HEK293 (cell line): ENCODE data around the gene TSPO.

ENCODE experiments used
- CTCF ChIA-PET: fragments of 350-600 bp; formaldehyde crosslinking; extraction: SDS; loops from one replicate; lab custom pipeline; 2021; ENCODE audit warnings: antibody characterized with exemption; lab: Yijun Ruan, JAX
- POLR2A ChIA-PET: fragments of 300-600 bp; formaldehyde crosslinking; extraction: SDS; loops from one replicate; lab custom pipeline; 2020; ENCODE audit warnings: antibody characterized with exemption, inconsistent platforms; lab: Yijun Ruan, JAX
- H3K27ac ChIP-seq: fragments of 200-500 bp; sonication (Bioruptor generic); 2 replicates; pipeline ENCODE4 v1.5.1; 2014; ENCODE audit warnings: low read depth, low read length, control low read depth, inconsistent platforms; ENCODE audit errors: extremely low read depth
- H3K36me3 ChIP-seq, 2 experiments: fragments of 200-500 bp in 1 of 2; sonication (Bioruptor generic) in 1 of 2; 1 replicate in 1 of 2; 2 replicates in 1 of 2; pipeline ENCODE4 v1.5.1; 2014 to 2017; ENCODE audit warnings: inconsistent platforms in 2 of 2, low read length in 2 of 2; ENCODE audit not compliant: control insufficient read depth in 2 of 2, insufficient read depth in 1 of 2
- H3K4me1 ChIP-seq: fragments of 200-500 bp; sonication (Bioruptor generic); 2 replicates; pipeline ENCODE4 v1.5.1; 2014; ENCODE audit warnings: mild to moderate bottlenecking, low read length, inconsistent platforms; ENCODE audit not compliant: control insufficient read depth, insufficient read depth
- H3K4me3 ChIP-seq: 2 replicates; pipeline ENCODE4 v1.5.1; 2011; ENCODE audit warnings: low read depth, mild to moderate bottlenecking, control low read depth, low read length, moderate library complexity
- H3K9me3 ChIP-seq: fragments of 200-500 bp; sonication (Bioruptor generic); 2 replicates; pipeline ENCODE4 v1.5.1; 2014; ENCODE audit warnings: low read depth, low read length, inconsistent platforms; ENCODE audit not compliant: control insufficient read depth, insufficient read depth
- KLF1 ChIP-seq: fragments of 450-650 bp; formaldehyde crosslinking; IDR thresholded peaks from 2 replicates; pipeline ENCODE4 v1.5.1; 2016; ENCODE audit warnings: missing biosample characterization, missing genetic modification characterization
- KLF10 ChIP-seq: fragments of 450-650 bp; IDR thresholded peaks from 2 replicates; pipeline ENCODE4 v1.5.1; 2018; ENCODE audit warnings: missing biosample characterization, mild to moderate bottlenecking, missing genetic modification characterization
- MEIS1 ChIP-seq: sonication (generic); formaldehyde crosslinking; IDR thresholded peaks from 2 replicates; pipeline ENCODE4 v1.8.1; 2022; ENCODE audit warnings: missing genetic modification reagents, mild to moderate bottlenecking, borderline replicate concordance
- PATZ1 ChIP-seq: fragments of 450-650 bp; formaldehyde crosslinking; IDR thresholded peaks from 2 replicates; pipeline ENCODE4 v1.5.1; 2016; ENCODE audit warnings: missing biosample characterization, missing genetic modification characterization
- SALL2 ChIP-seq: fragments of 450-650 bp; formaldehyde crosslinking; IDR thresholded peaks from 2 replicates; pipeline ENCODE4 v1.5.0; 2017; ENCODE audit warnings: missing biosample characterization, mild to moderate bottlenecking, missing genetic modification characterization, borderline replicate concordance
- SP2 ChIP-seq: fragments of 450-650 bp; formaldehyde crosslinking; IDR thresholded peaks from 2 replicates; pipeline ENCODE4 v1.5.1; 2016; ENCODE audit warnings: missing biosample characterization, missing genetic modification characterization
- SP7 ChIP-seq: fragments of 450-650 bp; formaldehyde crosslinking; IDR thresholded peaks from 2 replicates; pipeline ENCODE4 v1.5.1; 2016; ENCODE audit warnings: missing biosample characterization, missing genetic modification characterization
- ZBTB26 ChIP-seq: fragments of 450-650 bp; formaldehyde crosslinking; optimal IDR thresholded peaks from 2 replicates; pipeline ENCODE3; 2016; ENCODE audit warnings: missing biosample characterization, mild to moderate bottlenecking, missing genetic modification characterization
- ZFP41 ChIP-seq: fragments of 450-650 bp; formaldehyde crosslinking; IDR thresholded peaks from 2 replicates; pipeline ENCODE4 v1.5.1; 2016; ENCODE audit warnings: missing biosample characterization, missing genetic modification characterization, borderline replicate concordance
- ZFP69B ChIP-seq: fragments of 450-650 bp; formaldehyde crosslinking; IDR thresholded peaks from 2 replicates; pipeline ENCODE4 v1.5.1; 2016; ENCODE audit warnings: missing biosample characterization, missing genetic modification characterization
- ZNF18 ChIP-seq: fragments of 450-650 bp; formaldehyde crosslinking; IDR thresholded peaks from 2 replicates; pipeline ENCODE4 v1.5.1; 2016; ENCODE audit warnings: missing biosample characterization, missing genetic modification characterization
- ZNF2 ChIP-seq: fragments of 450-650 bp; formaldehyde crosslinking; IDR thresholded peaks from 2 replicates; pipeline ENCODE4 v1.5.1; 2016; ENCODE audit warnings: missing biosample characterization, missing genetic modification characterization
- ZNF280C ChIP-seq: fragments of 450-650 bp; formaldehyde crosslinking; IDR thresholded peaks from 2 replicates; pipeline ENCODE4 v1.5.1; 2016; ENCODE audit warnings: missing biosample characterization, missing genetic modification characterization
- ZNF530 ChIP-seq: fragments of 450-650 bp; formaldehyde crosslinking; IDR thresholded peaks from 2 replicates; pipeline ENCODE4 v1.5.1; 2016; ENCODE audit warnings: low read depth, missing biosample characterization, missing genetic modification characterization
- ZNF558 ChIP-seq: fragments of 450-650 bp; formaldehyde crosslinking; IDR thresholded peaks from 2 replicates; pipeline ENCODE4 v1.5.1; 2016; ENCODE audit warnings: missing biosample characterization, missing genetic modification characterization
- ZNF624 ChIP-seq: fragments of 450-650 bp; formaldehyde crosslinking; IDR thresholded peaks from 2 replicates; pipeline ENCODE4 v1.5.1; 2017; ENCODE audit warnings: missing biosample characterization, missing genetic modification characterization
- ZNF837 ChIP-seq: fragments of 450-650 bp; formaldehyde crosslinking; IDR thresholded peaks from 2 replicates; pipeline ENCODE4 v1.5.1; 2016; ENCODE audit warnings: missing biosample characterization, missing genetic modification characterization
- TF ChIP-seq, protein P1 (sequence below): fragments of 450-650 bp; formaldehyde crosslinking; IDR thresholded peaks from 2 replicates; pipeline ENCODE4 v1.5.1; 2016; ENCODE audit warnings: missing biosample characterization, missing genetic modification characterization
- TF ChIP-seq, protein P2 (sequence below): fragments of 450-650 bp; formaldehyde crosslinking; IDR thresholded peaks from 2 replicates; pipeline ENCODE4 v1.5.1; 2016; ENCODE audit warnings: missing biosample characterization, missing genetic modification characterization
- TF ChIP-seq, protein P3 (sequence below): IDR thresholded peaks from 2 replicates; pipeline ENCODE4 v1.6.1; 2011; ENCODE audit warnings: mild to moderate bottlenecking, low read depth, low read length, borderline replicate concordance

The TSPO gene

DNA sequence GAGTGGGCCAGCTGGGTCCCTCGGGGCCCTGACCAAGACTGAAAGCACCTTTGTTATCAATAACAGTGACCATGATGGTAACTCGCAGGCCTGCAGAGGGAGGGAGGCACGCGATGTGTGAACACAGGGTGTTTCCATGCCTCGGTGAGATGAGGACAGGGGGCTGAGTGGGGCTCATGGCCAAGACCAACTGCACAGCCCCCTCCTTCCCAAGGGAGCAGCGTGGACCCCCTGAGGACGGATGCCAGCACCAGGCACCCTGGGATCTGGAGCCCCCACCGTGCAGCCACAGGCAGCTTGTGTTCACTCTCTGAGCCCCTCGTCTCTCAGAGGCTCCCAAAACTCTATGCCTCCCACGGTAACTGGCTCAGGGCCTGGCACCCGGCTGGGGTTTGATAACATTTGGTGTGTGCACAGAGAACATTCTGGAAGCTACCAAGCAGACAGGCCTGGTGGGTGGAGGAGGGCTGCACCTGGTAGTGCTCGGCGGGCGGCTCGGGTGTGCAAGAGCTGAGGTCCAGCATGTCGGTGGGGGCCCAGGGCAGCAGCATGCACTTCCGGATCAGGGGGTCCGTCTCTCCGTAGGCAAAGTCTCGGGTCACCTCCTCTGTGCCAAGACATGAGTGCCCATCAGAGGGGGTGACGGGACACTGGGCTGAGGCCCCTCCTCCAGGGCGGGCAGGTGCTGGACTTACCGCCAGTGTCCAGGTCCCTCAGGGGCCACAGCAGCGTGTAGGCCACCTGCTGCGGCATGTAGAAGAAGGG lies 28.0 kb downstream of the TSPO start (continued):
- no peak for TF ChIP-seq ZNF280C
- TF ChIP-seq PATZ1 (tag by site-specific recombination): no peak
- no peak for TF ChIP-seq ZFP41 (tag by site-specific recombination)
- no peak for TF ChIP-seq ZBTB26 (tag by site-specific recombination)

DNA sequence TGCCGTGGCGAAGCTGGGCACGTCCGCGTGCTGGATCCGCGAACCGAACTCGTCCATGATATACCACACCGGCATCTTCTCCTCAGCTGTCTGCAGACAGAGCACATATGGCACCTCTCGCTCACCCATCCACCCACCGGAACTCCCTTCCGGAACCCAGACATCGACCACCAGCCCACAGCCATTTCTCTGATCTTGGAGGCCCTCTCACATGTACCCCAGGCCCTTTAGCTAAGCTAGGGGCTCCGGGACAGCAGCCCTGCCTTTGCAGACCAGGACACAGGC lies 28.5 kb downstream of the TSPO start:
- peaks cover 22 to 90% of the 10 kb centered on the region in 2 experiments; a peak in 2 of 3 replicates for H3K36me3 ChIP-seq
- no peaks in the 10 kb centered on the region for H3K4me1 ChIP-seq
- TF ChIP-seq SP2: no peak
- TF ChIP-seq ZNF558 (tag by site-specific recombination): no peak
- no peak for TF ChIP-seq KLF1
- TF ChIP-seq SP7 (tag by site-specific recombination): no peak
- TF ChIP-seq ZNF18 (tag by site-specific recombination): no peak
- TF ChIP-seq SALL2 (tag by site-specific recombination): no peak
- TF ChIP-seq ZNF2 (tag by site-specific recombination): no peak
- no peak for TF ChIP-seq ZNF530 (tag by site-specific recombination)
- TF ChIP-seq, protein P1, sequence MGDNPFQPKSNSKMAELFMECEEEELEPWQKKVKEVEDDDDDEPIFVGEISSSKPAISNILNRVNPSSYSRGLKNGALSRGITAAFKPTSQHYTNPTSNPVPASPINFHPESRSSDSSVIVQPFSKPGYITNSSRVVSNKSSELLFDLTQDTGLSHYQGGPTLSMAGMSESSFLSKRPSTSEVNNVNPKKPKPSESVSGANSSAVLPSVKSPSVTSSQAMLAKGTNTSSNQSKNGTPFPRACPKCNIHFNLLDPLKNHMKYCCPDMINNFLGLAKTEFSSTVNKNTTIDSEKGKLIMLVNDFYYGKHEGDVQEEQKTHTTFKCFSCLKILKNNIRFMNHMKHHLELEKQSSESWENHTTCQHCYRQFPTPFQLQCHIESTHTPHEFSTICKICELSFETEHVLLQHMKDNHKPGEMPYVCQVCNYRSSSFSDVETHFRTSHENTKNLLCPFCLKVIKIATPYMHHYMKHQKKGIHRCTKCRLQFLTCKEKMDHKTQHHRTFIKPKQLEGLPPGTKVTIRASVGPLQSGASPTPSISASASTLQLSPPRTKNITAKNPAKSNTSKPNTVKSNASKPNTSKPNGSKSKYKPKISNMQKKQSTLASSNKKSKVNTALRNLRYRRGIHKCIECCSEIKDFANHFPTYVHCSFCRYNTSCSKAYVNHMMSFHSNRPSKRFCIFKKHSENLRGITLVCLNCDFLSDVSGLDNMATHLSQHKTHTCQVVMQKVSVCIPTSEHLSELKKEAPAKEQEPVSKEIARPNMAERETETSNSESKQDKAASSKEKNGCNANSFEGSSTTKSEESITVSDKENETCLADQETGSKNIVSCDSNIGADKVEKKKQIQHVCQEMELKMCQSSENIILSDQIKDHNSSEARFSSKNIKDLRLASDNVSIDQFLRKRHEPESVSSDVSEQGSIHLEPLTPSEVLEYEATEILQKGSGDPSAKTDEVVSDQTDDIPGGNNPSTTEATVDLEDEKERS (tag by site-specific recombination): no peak
- TF ChIP-seq, protein P2, sequence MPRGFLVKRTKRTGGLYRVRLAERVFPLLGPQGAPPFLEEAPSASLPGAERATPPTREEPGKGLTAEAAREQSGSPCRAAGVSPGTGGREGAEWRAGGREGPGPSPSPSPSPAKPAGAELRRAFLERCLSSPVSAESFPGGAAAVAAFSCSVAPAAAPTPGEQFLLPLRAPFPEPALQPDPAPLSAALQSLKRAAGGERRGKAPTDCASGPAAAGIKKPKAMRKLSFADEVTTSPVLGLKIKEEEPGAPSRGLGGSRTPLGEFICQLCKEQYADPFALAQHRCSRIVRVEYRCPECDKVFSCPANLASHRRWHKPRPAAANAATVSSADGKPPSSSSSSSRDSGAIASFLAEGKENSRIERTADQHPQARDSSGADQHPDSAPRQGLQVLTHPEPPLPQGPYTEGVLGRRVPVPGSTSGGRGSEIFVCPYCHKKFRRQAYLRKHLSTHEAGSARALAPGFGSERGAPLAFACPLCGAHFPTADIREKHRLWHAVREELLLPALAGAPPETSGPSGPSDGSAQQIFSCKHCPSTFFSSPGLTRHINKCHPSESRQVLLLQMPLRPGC (tag by site-specific recombination): no peak
- no peak for TF ChIP-seq MEIS1 (CRISPR knock-in tag)
- no peak for TF ChIP-seq ZBTB26 (tag by site-specific recombination)
- TF ChIP-seq ZNF624 (tag by site-specific recombination): no peak
- TF ChIP-seq ZNF837 (tag by site-specific recombination): no peak
- no peak for TF ChIP-seq ZFP69B (tag by site-specific recombination)
- TF ChIP-seq, protein P3, sequence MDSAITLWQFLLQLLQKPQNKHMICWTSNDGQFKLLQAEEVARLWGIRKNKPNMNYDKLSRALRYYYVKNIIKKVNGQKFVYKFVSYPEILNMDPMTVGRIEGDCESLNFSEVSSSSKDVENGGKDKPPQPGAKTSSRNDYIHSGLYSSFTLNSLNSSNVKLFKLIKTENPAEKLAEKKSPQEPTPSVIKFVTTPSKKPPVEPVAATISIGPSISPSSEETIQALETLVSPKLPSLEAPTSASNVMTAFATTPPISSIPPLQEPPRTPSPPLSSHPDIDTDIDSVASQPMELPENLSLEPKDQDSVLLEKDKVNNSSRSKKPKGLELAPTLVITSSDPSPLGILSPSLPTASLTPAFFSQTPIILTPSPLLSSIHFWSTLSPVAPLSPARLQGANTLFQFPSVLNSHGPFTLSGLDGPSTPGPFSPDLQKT: no peak
- TF ChIP-seq KLF10 (tag by site-specific recombination): no peak
- CTCF ChIA-PET: interaction anchor here (0.7 kb wide), 2 partner anchors 689 to 1369 kb away, joined by 3 read pairs; no protein-coding TSS in a partner anchor
- no peak overlapping the region for H3K4me3 ChIP-seq
- no peaks in the 10 kb centered on the region for H3K9me3 ChIP-seq
- POLR2A ChIA-PET: interaction anchor here (1.4 kb wide), 1 partner anchor 15 kb away, joined by 4 read pairs; no protein-coding TSS in a partner anchor
- no peak overlapping the region for H3K27ac ChIP-seq
